HG02798 (cell line): ENCODE data around the gene GPR83.
"Not testable (repeated sequence)": the region's sequence is repeated elsewhere in the genome, so short reads cannot be mapped to it uniquely, and the experiment has no call there.

Experiments used
- ATAC-seq: cut with Tn5 transposase; IDR thresholded peaks from one replicate; pipeline ENCODE4 v1.9.1; 2021; ENCODE audit warnings: mild to moderate bottlenecking; ENCODE audit not compliant: unreplicated experiment, poor library complexity

The GPR83 gene

GRCh38 chr11:94400839-94401772 lies at the start of gene GPR83:
TSS of gene GPR83 (minus strand) at chr11:94401419. CDS start at chr11:94401247, 172 bp downstream.
- ATAC-seq, result no peak

- ATAC-seq, result no peak
These were observed 48.8 kb upstream of the GPR83 start for GRCh38 chr11:94450048-94450447.

DNA sequence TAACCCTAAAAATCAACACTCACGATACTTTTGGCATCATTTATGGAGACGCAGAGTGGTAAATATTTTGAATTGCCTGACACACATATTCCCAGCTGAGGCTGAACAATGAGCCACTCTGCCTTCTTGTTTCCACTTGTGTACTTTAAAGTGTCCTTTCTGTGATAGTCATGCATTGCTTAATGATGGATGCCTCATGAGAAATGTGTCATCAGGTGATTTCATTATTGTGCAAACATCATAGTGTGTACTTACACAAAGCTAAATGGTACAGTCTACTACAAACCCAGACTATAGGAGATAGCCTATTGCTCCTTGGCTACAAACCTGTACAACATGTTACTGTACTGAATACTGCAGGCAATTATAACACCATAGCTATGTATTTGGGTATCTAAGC lies 48.2 kb upstream of the GPR83 start:
- ATAC-seq, result no peak

- no peak for ATAC-seq
These were observed 47.8 kb upstream of the GPR83 start for GRCh38 chr11:94449029-94449428.

- ATAC-seq, result no peak
These were observed 45.9 kb upstream of the GPR83 start for GRCh38 chr11:94447149-94447548.

DNA sequence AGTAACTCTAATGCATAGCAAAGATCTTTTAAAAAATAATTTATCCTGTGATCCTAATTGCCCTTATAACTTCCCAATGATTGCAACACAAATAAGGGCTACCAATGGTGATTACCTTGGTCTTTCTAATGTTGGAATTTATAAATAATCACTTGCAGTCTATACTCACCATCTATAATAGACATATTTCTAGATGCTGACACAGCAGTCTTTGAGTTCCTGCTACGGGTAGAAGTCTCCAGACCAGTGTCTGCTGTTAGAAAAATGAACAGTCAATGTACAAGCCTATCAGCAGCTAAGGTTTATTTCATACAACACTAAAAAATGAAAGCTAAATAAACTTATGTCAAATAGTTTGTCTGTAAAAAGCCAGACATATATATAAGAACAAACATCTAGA lies 44.4 kb upstream of the GPR83 start:
- no peak for ATAC-seq

GRCh38 chr11:94433049-94433448 lies 31.8 kb upstream of the GPR83 start:
- no peak for ATAC-seq

- ATAC-seq, result no peak
These were observed 23.4 kb upstream of the GPR83 start for GRCh38 chr11:94424662-94425061.

- ATAC-seq, result no peak
These were observed 22.8 kb upstream of the GPR83 start for GRCh38 chr11:94424011-94424410.

DNA sequence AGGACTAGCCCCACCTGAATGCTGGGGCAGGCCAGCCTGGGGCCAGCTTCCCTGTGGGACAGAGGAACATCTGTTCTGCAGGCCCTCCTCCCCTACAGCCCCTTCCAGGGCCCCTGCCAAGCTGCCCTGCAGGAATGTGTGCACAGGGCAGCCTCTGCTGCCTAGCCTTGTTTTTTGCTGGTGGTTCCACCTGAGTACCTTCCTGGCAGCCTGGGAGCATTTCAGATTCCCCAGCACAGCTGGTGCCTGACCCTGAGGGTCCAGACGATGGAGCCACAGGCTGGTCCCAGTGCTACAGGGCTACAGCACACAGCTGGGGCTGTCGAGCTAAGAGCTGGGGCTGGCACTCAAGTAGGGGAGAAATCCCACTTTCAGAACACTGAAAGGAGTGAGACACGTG lies 22.3 kb upstream of the GPR83 start:
- ATAC-seq, result no peak

DNA sequence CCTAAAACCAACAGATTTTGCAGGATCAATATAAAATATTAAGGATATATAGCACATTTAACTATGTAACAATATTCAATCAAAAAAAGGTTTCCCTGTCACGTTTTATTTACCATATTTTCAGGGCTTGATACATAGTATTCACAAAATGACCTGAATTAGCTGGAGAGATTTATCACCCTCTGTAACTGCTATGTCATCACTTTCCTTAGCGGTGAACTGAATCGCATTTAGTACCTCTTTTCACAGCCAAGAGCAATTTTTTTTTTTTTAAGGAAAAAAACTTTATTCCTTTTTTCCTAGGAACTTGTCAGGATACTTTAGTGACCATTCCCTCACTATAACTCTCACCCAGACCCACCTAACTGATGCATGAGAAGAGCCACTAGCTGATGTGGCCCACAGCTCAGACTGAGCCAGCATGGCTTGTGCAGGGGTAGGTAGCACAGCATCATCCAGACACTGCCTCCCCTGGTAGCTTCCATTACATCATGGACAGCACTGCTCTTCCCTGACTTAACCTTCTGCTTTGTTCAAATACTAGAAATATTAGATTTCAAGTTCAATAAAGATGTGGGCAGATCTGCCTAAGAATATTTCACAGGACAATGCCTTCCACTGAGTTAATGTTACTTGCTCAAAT lies 17.0 kb upstream of the GPR83 start:
- no peak for ATAC-seq

DNA sequence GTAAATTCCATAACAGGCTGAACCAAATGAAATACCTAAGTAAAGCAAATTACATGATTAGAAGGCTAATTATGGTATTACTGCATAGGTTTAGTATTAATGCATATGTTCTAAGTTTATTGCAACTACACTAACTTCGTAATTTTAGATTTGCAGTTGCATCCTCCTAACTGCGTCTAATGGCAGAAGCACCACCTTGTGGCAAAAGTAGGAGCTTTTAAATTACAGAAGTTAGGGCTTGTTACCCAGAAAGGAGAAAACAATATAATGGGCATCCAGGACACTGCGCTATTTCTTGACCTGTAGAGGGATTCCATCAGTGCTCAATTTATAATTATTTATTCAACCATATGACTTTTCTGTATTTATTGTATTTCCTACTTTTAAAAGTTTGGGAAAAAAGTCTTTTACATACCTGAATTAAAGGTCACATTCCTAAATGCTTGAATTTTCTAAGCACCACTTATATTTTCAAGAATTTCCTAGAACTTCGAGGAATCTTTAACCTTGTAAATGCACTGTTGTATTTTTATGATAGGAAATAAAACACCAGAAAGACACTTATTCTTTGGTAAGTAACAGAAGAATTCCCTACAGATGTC lies 16.3 kb upstream of the GPR83 start:
- ATAC-seq, result no peak

GRCh38 chr11:94405062-94405833 lies 4.0 kb upstream of the GPR83 start:
- no peak for ATAC-seq

- ATAC-seq, result no peak
These were observed 1.1 kb upstream of the GPR83 start for GRCh38 chr11:94402355-94402754.

GRCh38 chr11:94401773-94402265 lies 600 bp upstream of the GPR83 start:
- ATAC-seq, result no peak

DNA sequence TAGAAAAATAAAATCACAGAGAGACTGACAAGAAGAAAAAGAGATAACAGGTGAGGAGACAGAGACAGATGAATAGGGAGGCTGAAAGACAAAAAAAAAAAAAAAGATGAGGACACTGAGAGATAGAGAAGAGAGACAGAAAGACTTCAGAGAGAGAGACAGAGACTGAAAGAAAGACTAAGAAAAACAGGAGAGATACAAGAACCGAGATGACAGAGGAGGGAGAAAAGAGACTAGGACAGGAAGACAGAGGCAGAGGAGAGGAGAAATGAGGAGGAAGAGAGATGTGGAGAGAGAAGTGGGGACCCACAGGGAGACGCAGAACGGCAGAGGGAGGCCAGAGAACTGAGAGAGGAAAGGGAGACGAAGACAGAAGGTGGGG lies 771 bp downstream of the GPR83 start:
- no peak for ATAC-seq

DNA sequence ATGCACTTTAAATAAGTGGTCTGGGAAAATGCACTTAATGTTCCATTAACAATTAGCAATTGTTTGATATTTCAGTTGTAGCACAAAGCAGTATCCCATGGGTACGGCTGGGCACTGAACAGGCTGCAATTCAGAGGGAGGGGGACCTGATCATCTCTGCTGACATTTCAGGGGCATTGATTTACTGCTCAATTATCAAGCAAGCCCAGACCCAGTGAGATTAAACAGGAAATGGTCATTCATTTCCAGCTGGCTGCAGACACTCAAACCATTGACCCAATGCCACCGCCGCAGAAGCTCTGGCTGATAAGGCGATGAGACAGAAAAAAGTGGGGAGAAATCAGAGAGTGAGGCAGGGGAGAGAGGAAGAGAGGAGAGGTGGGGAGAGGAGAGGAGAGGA lies 1.2 kb downstream of the GPR83 start:
- no peak for ATAC-seq

GRCh38 chr11:94398101-94398500 lies 3.1 kb downstream of the GPR83 start:
- no peak for ATAC-seq

- ATAC-seq, result no peak
These were observed 4.9 kb downstream of the GPR83 start for GRCh38 chr11:94396282-94396681.

DNA sequence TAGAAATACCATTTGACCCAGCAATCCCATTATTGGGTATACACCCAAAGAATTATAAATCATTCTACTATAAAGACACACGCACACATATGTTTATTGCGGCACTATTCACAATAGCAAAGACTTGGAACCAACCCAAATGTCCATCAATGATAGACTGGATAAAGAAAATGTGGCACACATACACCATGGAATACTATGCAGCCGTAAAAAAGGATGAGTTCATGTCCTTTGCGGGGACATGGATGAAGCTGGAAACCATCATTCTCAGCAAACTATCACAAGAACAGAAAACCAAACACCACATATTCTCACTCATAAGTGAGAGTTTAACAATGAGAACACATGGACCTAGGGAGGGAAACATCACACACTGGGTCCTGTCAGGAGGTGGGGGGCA lies 9.3 kb downstream of the GPR83 start:
- not testable (repeated sequence) for ATAC-seq
